CD4-positive, alpha-beta T cell treated with Interferon gamma for 1 hour (primary cell): ENCODE data around the gene C4BPB.

Experiments
- DNase-seq: peaks from one replicate; pipeline ENCODE4 v3.0.0-alpha.2; 2020

C4BPB gene

GRCh38 chr1:207088161-207088560, 499 bp upstream of the C4BPB start:
- DNase-seq = no peak

- DNase-seq = no peak
Observed at GRCh38 chr1:207089627-207090355, 1.1 kb downstream of the C4BPB start.

GRCh38 chr1:207091200-207091908, 2.7 kb downstream of the C4BPB start:
- no peak for DNase-seq

GRCh38 chr1:207093944-207094343, 5.3 kb downstream of the C4BPB start:
- DNase-seq = no peak

GRCh38 chr1:207097871-207098324, 9.2 kb downstream of the C4BPB start:
- no peak for DNase-seq

GRCh38 chr1:207101720-207102119, 13.1 kb downstream of the C4BPB start:
- no peak for DNase-seq

- DNase-seq = no peak
Observed at GRCh38 chr1:207102146-207102545, 13.5 kb downstream of the C4BPB start.

GRCh38 chr1:207102659-207103058, 14.0 kb downstream of the C4BPB start:
- no peak for DNase-seq

- DNase-seq = no peak
Observed at GRCh38 chr1:207103892-207104373, 15.3 kb downstream of the C4BPB start, which contains the start of gene C4BPA. C4BPA (plus strand) TSS chr1:207104233; CDS start chr1:207113026, 8,793 bp downstream.

GRCh38 chr1:207109004-207109403, 20.3 kb downstream of the C4BPB start:
- no peak for DNase-seq

GRCh38 chr1:207112616-207113296, 24.1 kb downstream of the C4BPB start:
- DNase-seq = no peak

- no peak for DNase-seq
Observed at GRCh38 chr1:207115269-207115668, 26.6 kb downstream of the C4BPB start.

GRCh38 chr1:207124389-207124788, 35.7 kb downstream of the C4BPB start:
- DNase-seq = no peak

- no peak for DNase-seq
Observed at GRCh38 chr1:207128336-207128921, 39.8 kb downstream of the C4BPB start.

GRCh38 chr1:207129053-207129452, 40.4 kb downstream of the C4BPB start:
- no peak for DNase-seq

- no peak for DNase-seq
Observed at GRCh38 chr1:207130252-207131036, 41.8 kb downstream of the C4BPB start.

GRCh38 chr1:207131163-207131562, 42.5 kb downstream of the C4BPB start:
- DNase-seq = no peak

- DNase-seq = no peak
Observed at GRCh38 chr1:207134581-207134980, 45.9 kb downstream of the C4BPB start.

- DNase-seq = no peak
Observed at GRCh38 chr1:207139616-207140015, 51.0 kb downstream of the C4BPB start.

- DNase-seq = no peak
Observed at GRCh38 chr1:207140536-207140935, 51.9 kb downstream of the C4BPB start.

GRCh38 chr1:207145401-207146058, 56.9 kb downstream of the C4BPB start:
- no peak for DNase-seq
